Neuronal stem cell (in vitro differentiated cells): ENCODE results near the gene COX8A.

Experiments used
- DNase-seq: peaks from one replicate; pipeline ENCODE4 v3.0.0-alpha.2; 2013; ENCODE audit warnings: low spot score
- H2AFZ ChIP-seq: one replicate; pipeline ENCODE4 v1.6.1; 2013; ENCODE audit warnings: mild to moderate bottlenecking, low read length, inconsistent platforms
- H2AK5ac ChIP-seq: 2 replicates; pipeline ENCODE4 v1.6.1; 2013; ENCODE audit warnings: low read depth, mild to moderate bottlenecking, inconsistent platforms, low read length, moderate library complexity, mixed read lengths
- H2BK120ac ChIP-seq: 2 replicates; pipeline ENCODE4 v1.6.1; 2013; ENCODE audit warnings: low read depth, mild to moderate bottlenecking, inconsistent platforms, low read length, moderate library complexity, mixed read lengths
- H2BK12ac ChIP-seq: one replicate; pipeline ENCODE4 v1.6.1; 2013; ENCODE audit warnings: low read length, inconsistent platforms
- H2BK15ac ChIP-seq: 2 replicates; pipeline ENCODE4 v1.6.1; 2013; ENCODE audit warnings: mild to moderate bottlenecking, low read length, inconsistent platforms, mixed read lengths
- H2BK5ac ChIP-seq: one replicate; pipeline ENCODE4 v1.6.1; 2013; ENCODE audit warnings: inconsistent platforms, mild to moderate bottlenecking, low read length, moderate library complexity
- H3K14ac ChIP-seq: one replicate; pipeline ENCODE4 v1.6.1; 2013; ENCODE audit warnings: low read length, inconsistent platforms
- H3K18ac ChIP-seq: 2 replicates; pipeline ENCODE4 v1.6.1; 2013; ENCODE audit warnings: low read length, inconsistent platforms
- H3K23ac ChIP-seq: 2 replicates; pipeline ENCODE4 v1.6.1; 2013; ENCODE audit warnings: low read depth, mild to moderate bottlenecking, mixed read lengths, low read length, inconsistent platforms; ENCODE audit not compliant: poor library complexity
- H3K27ac ChIP-seq: replicated peaks from 3 replicates; pipeline ENCODE4 v1.5.1; 2013; ENCODE audit warnings: low read length, inconsistent platforms
- H3K27me3 ChIP-seq, 3 experiments: 2 replicates each; pipeline ENCODE4 v1.6.1; 2013; ENCODE audit warnings: low read length in 3 of 3, mild to moderate bottlenecking in 2 of 3, inconsistent platforms in 1 of 3, low read depth in 1 of 3, mixed read lengths in 1 of 3, moderate library complexity in 1 of 3; ENCODE audit not compliant: control insufficient read depth in 3 of 3, insufficient read depth in 3 of 3
- H3K36me3 ChIP-seq, 2 donors: replicated peaks in 1 of 2; 2 replicates each; pipeline ENCODE4 v1.6.1; 2013; ENCODE audit warnings: low read length in 2 of 2; ENCODE audit not compliant: control insufficient read depth in 2 of 2, insufficient read depth in 2 of 2
- H3K4ac ChIP-seq: 2 replicates; pipeline ENCODE4 v1.6.1; 2013; ENCODE audit warnings: inconsistent platforms, mild to moderate bottlenecking, low read length, moderate library complexity
- H3K4me1 ChIP-seq, 2 donors: 1 replicate in 1 of 2; 2 replicates in 1 of 2; pipeline ENCODE4 v1.6.1; 2013; ENCODE audit warnings: low read length in 2 of 2, low read depth in 1 of 2; ENCODE audit not compliant: control insufficient read depth in 2 of 2, insufficient read depth in 1 of 2
- H3K4me2 ChIP-seq: one replicate; pipeline ENCODE4 v1.6.1; 2013; ENCODE audit warnings: mild to moderate bottlenecking, low read length, inconsistent platforms; ENCODE audit not compliant: insufficient read depth, poor library complexity, severe bottlenecking
- H3K4me3 ChIP-seq, 2 donors: 2 replicates each; pipeline ENCODE4 v1.5.1; 2013; ENCODE audit warnings: low read length in 2 of 2, mild to moderate bottlenecking in 2 of 2, inconsistent platforms in 1 of 2, moderate library complexity in 1 of 2
- H3K79me1 ChIP-seq: one replicate; pipeline ENCODE4 v1.6.1; 2013; ENCODE audit warnings: low read depth, mild to moderate bottlenecking, inconsistent platforms, low read length, moderate library complexity
- H3K9ac ChIP-seq: one replicate; pipeline ENCODE4 v1.6.1; 2013; ENCODE audit warnings: mild to moderate bottlenecking, low read depth, low read length, inconsistent platforms; ENCODE audit not compliant: poor library complexity
- H3K9me3 ChIP-seq, 2 donors: replicated peaks in 1 of 2; 2 replicates each; pipeline versions ENCODE3 to v1.6.1; 2013; ENCODE audit warnings: low read length in 2 of 2, mild to moderate bottlenecking in 2 of 2, inconsistent platforms in 1 of 2, low read depth in 1 of 2, mixed read lengths in 1 of 2, moderate library complexity in 1 of 2; ENCODE audit not compliant: control insufficient read depth in 2 of 2, insufficient read depth in 1 of 2
- H4K8ac ChIP-seq: one replicate; pipeline ENCODE4 v1.6.1; 2013; ENCODE audit warnings: low read depth, mild to moderate bottlenecking, inconsistent platforms, low read length, moderate library complexity
- H4K91ac ChIP-seq: one replicate; pipeline ENCODE4 v1.6.1; 2013; ENCODE audit warnings: low read length, low read depth, mild to moderate bottlenecking, inconsistent platforms; ENCODE audit not compliant: poor library complexity
- WGBS, 2 donors: extraction: QIAGEN DNeasy Blood & Tissue Kit; methylation state at CpG; one replicate each; pipeline ENCODE4 v1.1.7; 2013; ENCODE audit warnings: missing lambda C conversion rate in 2 of 2, mixed read lengths in 1 of 2; ENCODE audit not compliant: insufficient read length in 2 of 2, insufficient replicate concordance in 1 of 2; ENCODE audit errors: extremely low coverage in 2 of 2; 5-methylcytosine and 5-hydroxymethylcytosine counted together

Gene COX8A

DNA sequence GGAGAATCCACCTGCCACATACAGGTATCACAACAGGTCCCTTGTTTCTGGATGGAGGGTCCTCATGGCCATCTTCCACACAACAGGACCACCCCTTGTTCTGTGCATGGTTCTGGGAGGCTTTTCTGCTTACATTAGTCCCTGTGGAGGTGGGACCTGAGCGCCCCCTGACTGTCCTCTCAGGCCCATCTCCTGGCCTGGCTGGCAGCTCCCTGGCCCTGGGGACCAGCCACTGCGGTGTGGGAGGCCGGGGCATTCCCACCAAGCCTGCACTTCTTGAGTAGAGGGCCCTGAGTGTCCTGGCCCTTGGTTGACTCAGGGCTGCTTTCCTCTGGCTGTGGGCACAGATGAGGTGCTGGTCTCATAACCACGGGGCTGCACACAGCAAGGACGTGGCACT, 5.0 kb downstream of the COX8A start:
- Histone ChIP-seq H2AFZ (no peak overlapping the region), H3K36me3 (peaks cover 10 to 32% of the 10 kb centered on the region in 2 donors), H3K27me3 (no peaks in the 10 kb centered on the region), H3K4me1 (peaks cover 15 to 23% of the 10 kb centered on the region in 2 donors), H2BK12ac (no peak overlapping the region), H3K4me3 (no peak overlapping the region), H4K8ac (no peak overlapping the region), H3K9ac (peak overlapping the region; percentile 27), H3K4me2 (no peak overlapping the region), H4K91ac (no peak overlapping the region), H3K4ac (no peak overlapping the region), H3K27ac (no peak overlapping the region), H2AK5ac (no peak overlapping the region), H3K23ac (peak overlapping the region; percentile 8), H2BK120ac (no peak overlapping the region), H3K9me3 (no peaks in the 10 kb centered on the region), H3K79me1 (peaks cover 7% of the 10 kb centered on the region), H3K18ac (no peak overlapping the region), H2BK5ac (no peak overlapping the region), H2BK15ac (no peak overlapping the region), H3K14ac (no peak overlapping the region)
- no CpG with 5 or more reads among the region's 5 CpGs for WGBS, 2 donors
- DNase-seq = no peak

DNA sequence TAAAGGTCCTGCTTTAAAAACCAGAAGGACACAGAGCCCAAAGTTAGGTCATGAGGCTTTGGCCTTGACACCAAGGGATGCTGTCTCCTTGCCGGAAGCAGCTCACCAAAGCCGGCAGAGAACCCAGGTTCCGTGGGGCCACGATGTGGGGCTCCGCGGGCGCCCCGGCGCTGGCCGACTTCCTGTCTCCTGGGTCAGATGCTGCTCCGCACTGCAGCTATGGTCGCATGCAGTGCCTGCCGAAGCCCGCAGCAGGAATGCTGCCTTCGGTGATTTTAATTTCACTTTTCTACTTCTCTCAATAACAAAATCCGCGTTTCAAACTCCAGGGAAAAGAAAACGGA, 11.4 kb downstream of the COX8A start:
- Histone ChIP-seq H2BK5ac (no peak overlapping the region), H3K4ac (no peak overlapping the region), H2BK12ac (no peak overlapping the region), H3K9me3 (no peaks in the 10 kb centered on the region), H2BK15ac (peak overlapping the region; percentile 76), H2AK5ac (no peak overlapping the region), H3K4me1 (peaks cover 12 to 16% of the 10 kb centered on the region in 2 donors), H4K8ac (no peak overlapping the region), H3K4me3 (peak overlapping the region; percentile 16 to 87), H2AFZ (peak overlapping the region; percentile 86), H3K27me3 (no peaks in the 10 kb centered on the region), H3K27ac (peak overlapping the region; percentile 68), H4K91ac (no peak overlapping the region), H2BK120ac (no peak overlapping the region), H3K9ac (no peak overlapping the region), H3K14ac (peak overlapping the region; percentile 15), H3K79me1 (peaks cover 23% of the 10 kb centered on the region), H3K4me2 (peak overlapping the region; percentile 70), H3K18ac (peak overlapping the region; percentile 42), H3K36me3 (peaks cover 19 to 45% of the 10 kb centered on the region in 2 donors), H3K23ac (no peak overlapping the region)
- no peak for DNase-seq
- no CpG with 5 or more reads among the region's 18 CpGs for WGBS, 2 donors

DNA sequence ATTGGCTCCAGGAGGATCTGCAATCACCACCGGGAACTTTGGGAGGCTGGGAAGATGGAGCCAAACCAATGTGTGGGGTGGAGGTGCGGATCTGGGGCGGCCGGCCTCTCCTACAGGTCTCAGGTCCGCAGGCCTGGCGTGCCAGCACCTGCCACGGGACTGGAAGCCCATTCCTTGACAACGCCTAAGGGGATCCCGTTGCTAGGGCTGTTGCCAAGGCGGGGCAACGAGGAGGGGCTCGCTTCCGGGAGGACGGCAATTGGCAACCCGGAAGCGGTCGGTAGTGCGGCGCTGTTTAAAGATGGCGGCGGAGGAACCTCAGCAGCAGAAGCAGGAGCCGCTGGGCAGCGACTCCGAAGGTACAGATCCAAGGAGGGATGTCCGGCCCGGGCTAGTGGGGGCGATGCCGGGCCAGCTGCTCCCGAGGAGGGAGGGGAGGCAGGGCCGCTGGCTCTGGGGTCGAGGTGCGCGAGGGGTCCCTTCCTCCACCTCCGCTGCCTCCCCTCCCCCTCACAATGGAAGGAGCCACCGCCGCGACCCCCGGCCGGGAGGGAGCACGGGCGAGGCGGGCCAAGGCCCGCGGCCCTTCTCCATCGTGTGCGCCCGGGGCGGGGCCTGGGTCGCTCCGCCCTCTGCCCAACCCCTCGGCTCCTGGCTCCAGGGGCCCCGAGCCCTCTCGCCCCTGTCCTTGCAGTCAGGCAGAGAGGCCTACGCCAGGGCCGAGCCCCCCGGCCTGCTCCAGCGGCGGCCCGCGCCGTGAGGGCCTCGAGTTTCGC, 11.9 kb downstream of the COX8A start, which contains the start of gene OTUB1:
OTUB1 (plus strand) TSS at position 283 of the 776 bp plus-strand sequence; CDS start at position 302, 19 bp downstream.
- Histone ChIP-seq H2BK15ac (peak within 1 kb of the TSS; percentile 76), H3K4me3 (peak within 1 kb of the TSS; percentile 87 to 98), H4K91ac (peak within 1 kb of the TSS; percentile 96), H3K14ac (peak within 1 kb of the TSS; percentile 98), H3K23ac (peak within 1 kb of the TSS; percentile 60), H2AFZ (peak within 1 kb of the TSS; percentile 86), H3K36me3 (peaks cover 24 to 49% of the 10 kb centered on the region in 2 donors), H3K27ac (peak within 1 kb of the TSS; percentile 99), H3K18ac (peak within 1 kb of the TSS; percentile 99), H3K4me1 (peaks cover 12 to 16% of the 10 kb centered on the region in 2 donors), H3K9ac (peak within 1 kb of the TSS; percentile 95), H2AK5ac (peak within 1 kb of the TSS; percentile 76), H2BK12ac (no peak within 1 kb of the TSS), H2BK5ac (peak within 1 kb of the TSS; percentile 88), H3K4ac (peak within 1 kb of the TSS; percentile 41), H3K4me2 (peak within 1 kb of the TSS; percentile 78), H4K8ac (peak within 1 kb of the TSS; percentile 89), H3K79me1 (peaks cover 25% of the 10 kb centered on the region), H3K27me3 (no peaks in the 10 kb centered on the region), H2BK120ac (peak within 1 kb of the TSS; percentile 55), H3K9me3 (no peaks in the 10 kb centered on the region)
- peak; percentile 91 for DNase-seq
- WGBS, 2 donors = no CpG with 5 or more reads among the region's 63 CpGs

- Histone ChIP-seq H3K23ac (peak overlapping the region; percentile 22), H4K8ac (no peak overlapping the region), H2BK15ac (no peak overlapping the region), H2BK120ac (no peak overlapping the region), H3K9me3 (no peaks in the 10 kb centered on the region), H3K4ac (peak overlapping the region; percentile 41), H2AK5ac (peak overlapping the region; percentile 76), H2AFZ (peak overlapping the region; percentile 86), H2BK5ac (peak overlapping the region; percentile 88), H3K14ac (no peak overlapping the region), H3K4me2 (peak overlapping the region; percentile 78), H3K27me3 (no peaks in the 10 kb centered on the region), H3K79me1 (peaks cover 25% of the 10 kb centered on the region), H3K4me3 (peak overlapping the region; percentile 87 to 98), H3K9ac (peak overlapping the region; percentile 95), H2BK12ac (no peak overlapping the region), H3K36me3 (peaks cover 26 to 52% of the 10 kb centered on the region in 2 donors), H3K18ac (peak overlapping the region; percentile 91), H4K91ac (no peak overlapping the region), H3K27ac (peak overlapping the region; percentile 99), H3K4me1 (peaks cover 12 to 16% of the 10 kb centered on the region in 2 donors)
- DNase-seq = no peak
- no CpG with 5 or more reads among the region's 25 CpGs for WGBS, 2 donors
These were observed 12.6 kb downstream of the COX8A start for GRCh38 chr11:63986932-63987513.
